GM19324 (cell line): ENCODE data around the gene IFNAR2.

Experiments
- ATAC-seq: cut with Tn5 transposase; IDR thresholded peaks from one replicate; pipeline ENCODE4 v1.9.1; 2021; ENCODE audit warnings: mild to moderate bottlenecking, moderate library complexity; ENCODE audit not compliant: unreplicated experiment, low FRiP score

The IFNAR2 gene

GRCh38 chr21:33265664-33266049 lies 35.9 kb downstream of the IFNAR2 start:
- peak; percentile 22 for ATAC-seq

GRCh38 chr21:33266050-33266788 lies 36.5 kb downstream of the IFNAR2 start, which contains the start of gene IL10RB:
Gene IL10RB, plus strand, starts transcription at chr21:33266367. Its CDS starts 99 bp downstream, at chr21:33266466.
- peak; percentile 48 for ATAC-seq

GRCh38 chr21:33266789-33267135 lies 37.0 kb downstream of the IFNAR2 start:
- no peak for ATAC-seq

- no peak for ATAC-seq
Observed at GRCh38 chr21:33267250-33267649, 37.5 kb downstream of the IFNAR2 start.

- ATAC-seq: peak; percentile 13
Observed at GRCh38 chr21:33268393-33268736, 38.6 kb downstream of the IFNAR2 start.

- peak; percentile 50 for ATAC-seq
Observed at GRCh38 chr21:33268737-33269441, 39.2 kb downstream of the IFNAR2 start.

GRCh38 chr21:33270986-33271385 lies 41.2 kb downstream of the IFNAR2 start:
- no peak for ATAC-seq

GRCh38 chr21:33273044-33273443 lies 43.3 kb downstream of the IFNAR2 start:
- no peak for ATAC-seq

GRCh38 chr21:33278721-33279120 lies 49.0 kb downstream of the IFNAR2 start:
- no peak for ATAC-seq

GRCh38 chr21:33279330-33279820 lies 49.6 kb downstream of the IFNAR2 start:
- no peak for ATAC-seq
